SK-N-SH (cell line): ENCODE measurements around the gene SURF6. TPM values are rescaled to one million over a fixed set of nuclear protein-coding genes. Genes with fewer than 3 reads are reported as not detected.

Experiments
- CTCF ChIA-PET: fragments of 300-600, 350-600 bp; formaldehyde crosslinking; extraction: SDS; loops from one replicate; lab custom pipeline; 2021; lab: Yijun Ruan, JAX
- POLR2A ChIA-PET: fragments of 350-600 bp; sonication (Branson Sonifier 250); formaldehyde crosslinking; extraction: SDS; loops from one replicate; lab custom pipeline; 2020; ENCODE audit warnings: antibody characterized with exemption, inconsistent platforms; lab: Yijun Ruan, JAX
- DNase-seq: peaks from one replicate; pipeline ENCODE4 v3.0.0; 2012
- H2AFZ ChIP-seq: fragments of 200-600 bp; sonication (generic); 2 replicates; pipeline ENCODE4 v1.8.1; 2016; ENCODE audit warnings: antibody characterized with exemption, mild to moderate bottlenecking, low read depth
- H3F3A ChIP-seq: fragments of 200-600 bp; sonication (generic); replicated peaks from 2 replicates; pipeline ENCODE3; 2016; ENCODE audit warnings: antibody characterized with exemption, mild to moderate bottlenecking; ENCODE audit not compliant: insufficient read depth
- H3K27ac ChIP-seq, 2 experiments: fragments of 200-500 bp in 1 of 2; fragments of 200-600 bp in 1 of 2; sonication (Bioruptor generic) in 1 of 2; sonication (generic), shearing (Covaris generic) in 1 of 2; 2 replicates each; pipeline versions ENCODE4 v1.5.1 to v1.6.1; 2014 to 2016; ENCODE audit warnings: low read depth in 2 of 2, inconsistent platforms in 1 of 2, low read length in 1 of 2, mild to moderate bottlenecking in 1 of 2, mixed read lengths in 1 of 2
- H3K27me3 ChIP-seq: fragments of 200-600 bp; sonication (generic), shearing (Covaris generic); 2 replicates; pipeline ENCODE4 v1.6.1; 2016; ENCODE audit warnings: mixed run types; ENCODE audit not compliant: insufficient read depth
- H3K36me3 ChIP-seq, 2 experiments: fragments of 200-500 bp in 1 of 2; fragments of 200-600 bp in 1 of 2; sonication (Bioruptor generic) in 1 of 2; sonication (generic) in 1 of 2; replicated peaks in 1 of 2; 2 replicates each; pipeline versions ENCODE3 to v1.5.1; 2014 to 2016; ENCODE audit warnings: low read length in 1 of 2, mild to moderate bottlenecking in 1 of 2; ENCODE audit not compliant: insufficient read depth in 2 of 2, control insufficient read depth in 1 of 2
- H3K4me1 ChIP-seq, 2 experiments: fragments of 200-500 bp in 1 of 2; fragments of 200-600 bp in 1 of 2; sonication (Bioruptor generic) in 1 of 2; sonication (generic), shearing (Covaris generic) in 1 of 2; 2 replicates each; pipeline versions ENCODE4 v1.5.1 to v1.6.1; 2014 to 2016; ENCODE audit warnings: low read depth in 1 of 2, low read length in 1 of 2, mixed run types in 1 of 2; ENCODE audit not compliant: insufficient read depth in 2 of 2, control insufficient read depth in 1 of 2
- H3K4me2 ChIP-seq: fragments of 200-600 bp; sonication (generic), shearing (Covaris generic); 2 replicates; pipeline ENCODE4 v1.6.1; 2017; ENCODE audit warnings: mixed run types
- H3K4me3 ChIP-seq, 2 experiments: fragments of 200-500 bp in 1 of 2; fragments of 200-600 bp in 1 of 2; sonication (Bioruptor generic) in 1 of 2; sonication (generic), shearing (Covaris generic) in 1 of 2; 2 replicates each; pipeline versions ENCODE4 v1.5.1 to v1.8.1; 2014 to 2016; ENCODE audit warnings: low read depth in 2 of 2, inconsistent platforms in 1 of 2, low read length in 1 of 2, mild to moderate bottlenecking in 1 of 2, mixed read lengths in 1 of 2, moderate library complexity in 1 of 2
- H3K79me2 ChIP-seq: fragments of 200-600 bp; sonication (generic); 2 replicates; pipeline ENCODE4 v1.8.1; 2017; ENCODE audit warnings: mild to moderate bottlenecking; ENCODE audit not compliant: insufficient read depth
- H3K9ac ChIP-seq: fragments of 200-600 bp; sonication (generic); 2 replicates; pipeline ENCODE4 v1.6.1; 2017; ENCODE audit warnings: mixed run types
- H3K9me2 ChIP-seq: fragments of 200-600 bp; sonication (generic); 2 replicates; pipeline ENCODE4 v1.6.1; 2017; ENCODE audit warnings: mixed run types
- H3K9me3 ChIP-seq: fragments of 200-600 bp; sonication (generic); 2 replicates; pipeline ENCODE4 v1.6.1; 2017; ENCODE audit warnings: mixed run types, mild to moderate bottlenecking, moderate library complexity
- H4K20me1 ChIP-seq: fragments of 200-600 bp; sonication (generic); 2 replicates; pipeline ENCODE4 v1.6.1; 2017; ENCODE audit warnings: mild to moderate bottlenecking, mixed run types; ENCODE audit not compliant: insufficient read depth
- EP300 ChIP-seq, 2 experiments: IDR thresholded peaks; 2 replicates each; pipeline versions ENCODE4 v1.4.0 to v1.6.1; 2012; ENCODE audit warnings: borderline replicate concordance in 1 of 2, low read depth in 1 of 2, low read length in 1 of 2
- GABPA ChIP-seq: IDR thresholded peaks from 2 replicates; pipeline ENCODE4 v1.4.0; 2012; ENCODE audit warnings: low read depth, mild to moderate bottlenecking
- MEF2A ChIP-seq: IDR thresholded peaks from 2 replicates; pipeline ENCODE4 v1.4.0; 2012; ENCODE audit warnings: low read depth, borderline replicate concordance
- MXI1 ChIP-seq: IDR thresholded peaks from 2 replicates; pipeline ENCODE4 v1.6.1; 2012; ENCODE audit warnings: mild to moderate bottlenecking, low read depth, low read length, improper control_type of control experiment
- RXRA ChIP-seq: IDR thresholded peaks from 2 replicates; pipeline ENCODE4 v1.4.0; 2012; ENCODE audit warnings: low read depth, mild to moderate bottlenecking, borderline replicate concordance
- SIN3A ChIP-seq: IDR thresholded peaks from 2 replicates; pipeline ENCODE4 v1.6.1; 2012; ENCODE audit warnings: low read depth, mild to moderate bottlenecking, low read length, moderate library complexity, borderline replicate concordance
- SMC3 ChIP-seq: IDR thresholded peaks from 2 replicates; pipeline ENCODE4 v1.6.1; 2012; ENCODE audit warnings: low read depth, low read length, improper control_type of control experiment
- TCF12 ChIP-seq: IDR thresholded peaks from 2 replicates; pipeline ENCODE4 v1.4.0; 2012
- TEAD4 ChIP-seq: IDR thresholded peaks from 2 replicates; pipeline ENCODE4 v1.4.0; 2012; ENCODE audit warnings: mild to moderate bottlenecking, borderline replicate concordance; ENCODE audit not compliant: insufficient read depth
- WGBS: methylation state at CpG from one replicate; pipeline ENCODE4 v1.1.6; 2017; ENCODE audit warnings: low lambda C conversion rate; 5-methylcytosine and 5-hydroxymethylcytosine counted together
- polyA plus RNA-seq, 3 experiments: library from polyadenylated mRNA; depleted of rRNA; stranded (reverse); fragments of >200 nt; gene quantifications; 2 replicates each; pipeline ENCODE4 v1.2.3, GENCODE V29; 2012
- small RNA-seq, 7 experiments: library from RNA; depleted of rRNA; stranded (forward); fragments of <200 nt; gene quantifications; one replicate each; pipeline ENCODE3, GENCODE V24; 2012
- TF ChIP-seq, protein P1 (sequence below): IDR thresholded peaks from 2 replicates; pipeline ENCODE4 v1.4.0; 2012; ENCODE audit warnings: low read depth, borderline replicate concordance
- TF ChIP-seq, protein P2 (sequence below): fragments of 150-350 bp; IDR thresholded peaks from 2 replicates; pipeline ENCODE4 v1.6.1; 2016; ENCODE audit warnings: mild to moderate bottlenecking, low read depth, low read length
- TF ChIP-seq, protein P3 (sequence below): fragments of 150-350 bp; IDR thresholded peaks from 2 replicates; pipeline ENCODE4 v1.6.1; 2017; ENCODE audit warnings: antibody characterized with exemption, low read length, low read depth, borderline replicate concordance
- TF ChIP-seq, protein P4 (sequence below): IDR thresholded peaks from 2 replicates; pipeline ENCODE4 v1.4.0; 2012; ENCODE audit warnings: low read depth

SURF6 gene
- polyA plus RNA-seq, 1 of the 3 experiments (the other 2 are of a cell fraction) = 44.5 TPM

DNA sequence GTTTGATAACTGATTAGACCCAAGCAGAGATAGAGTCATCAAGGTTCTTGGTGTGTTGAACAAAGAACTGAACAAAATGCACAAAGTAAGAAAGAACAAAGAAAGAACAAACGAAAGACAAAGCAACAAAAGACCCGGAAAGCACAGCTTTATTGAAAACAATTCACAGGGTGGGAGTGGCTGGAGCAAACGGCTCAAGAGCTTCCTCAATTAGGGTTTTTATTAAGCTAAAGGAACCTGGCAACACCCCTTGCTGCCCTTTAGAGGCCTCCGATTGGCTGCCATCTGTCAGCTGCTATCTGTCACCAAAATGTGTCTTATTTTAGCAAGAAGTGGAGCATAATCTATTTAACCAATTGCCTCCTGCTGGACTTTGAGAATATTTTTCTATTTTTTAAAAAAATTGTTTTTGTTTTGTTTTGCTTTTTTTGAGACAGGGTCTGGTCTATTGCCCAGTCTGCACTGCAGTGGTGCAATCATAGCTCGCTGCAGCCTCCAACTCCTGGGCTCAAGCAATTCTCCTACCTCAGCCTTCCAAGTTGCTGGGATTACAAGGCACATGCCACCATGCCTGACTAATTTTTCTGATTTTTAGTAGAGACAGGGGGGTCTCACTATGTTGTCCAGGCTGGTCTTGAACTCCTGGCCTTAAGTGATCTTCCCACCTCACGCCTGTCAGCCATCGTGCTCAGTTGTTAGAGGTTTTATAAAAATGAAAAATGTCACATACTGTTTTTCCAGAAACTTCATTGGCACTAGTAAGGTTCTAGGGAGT lies 53.3 kb downstream of the SURF6 start (continued):
- TF ChIP-seq, protein P1, sequence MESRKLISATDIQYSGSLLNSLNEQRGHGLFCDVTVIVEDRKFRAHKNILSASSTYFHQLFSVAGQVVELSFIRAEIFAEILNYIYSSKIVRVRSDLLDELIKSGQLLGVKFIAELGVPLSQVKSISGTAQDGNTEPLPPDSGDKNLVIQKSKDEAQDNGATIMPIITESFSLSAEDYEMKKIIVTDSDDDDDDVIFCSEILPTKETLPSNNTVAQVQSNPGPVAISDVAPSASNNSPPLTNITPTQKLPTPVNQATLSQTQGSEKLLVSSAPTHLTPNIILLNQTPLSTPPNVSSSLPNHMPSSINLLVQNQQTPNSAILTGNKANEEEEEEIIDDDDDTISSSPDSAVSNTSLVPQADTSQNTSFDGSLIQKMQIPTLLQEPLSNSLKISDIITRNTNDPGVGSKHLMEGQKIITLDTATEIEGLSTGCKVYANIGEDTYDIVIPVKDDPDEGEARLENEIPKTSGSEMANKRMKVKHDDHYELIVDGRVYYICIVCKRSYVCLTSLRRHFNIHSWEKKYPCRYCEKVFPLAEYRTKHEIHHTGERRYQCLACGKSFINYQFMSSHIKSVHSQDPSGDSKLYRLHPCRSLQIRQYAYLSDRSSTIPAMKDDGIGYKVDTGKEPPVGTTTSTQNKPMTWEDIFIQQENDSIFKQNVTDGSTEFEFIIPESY = no peak
- no peak for TF ChIP-seq SMC3
- TF ChIP-seq, all 33 proteins: peak for 0

DNA sequence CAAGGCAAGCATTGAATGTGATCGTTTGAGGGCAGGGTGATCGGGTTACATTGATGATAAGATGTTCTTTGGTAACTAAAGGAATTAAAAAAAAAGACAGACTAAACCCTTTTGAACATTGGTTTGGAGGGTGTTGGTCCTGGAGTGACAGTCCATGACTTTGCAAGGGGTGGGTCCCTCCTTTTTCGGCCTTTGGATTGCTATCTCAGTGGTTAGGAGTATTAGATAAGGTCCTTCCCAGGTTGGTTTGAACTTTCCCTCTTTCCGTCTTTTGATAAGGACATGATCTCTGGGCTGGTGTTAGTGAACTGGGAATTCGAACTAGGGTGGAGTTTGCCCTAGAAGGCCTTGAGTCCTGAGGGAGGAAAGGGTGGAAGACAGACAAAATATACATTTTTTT lies 55.6 kb downstream of the SURF6 start:
- Histone ChIP-seq H3K4me1 (no peaks in the 10 kb centered on the region), H3K27me3 (peaks cover 50% of the 10 kb centered on the region), H2AFZ (no peak overlapping the region), H3K9ac (no peak overlapping the region), H4K20me1 (no peaks in the 10 kb centered on the region), H3K4me2 (no peak overlapping the region), H3K27ac (no peak overlapping the region), H3K9me2 (no peaks in the 10 kb centered on the region), H3K9me3 (no peaks in the 10 kb centered on the region), H3K79me2 (no peaks in the 10 kb centered on the region), H3K4me3 (no peak overlapping the region), H3K36me3 (no peaks in the 10 kb centered on the region), H3F3A (no peaks in the 10 kb centered on the region)
- no peak for TF ChIP-seq TCF12
- TF ChIP-seq, protein P2, sequence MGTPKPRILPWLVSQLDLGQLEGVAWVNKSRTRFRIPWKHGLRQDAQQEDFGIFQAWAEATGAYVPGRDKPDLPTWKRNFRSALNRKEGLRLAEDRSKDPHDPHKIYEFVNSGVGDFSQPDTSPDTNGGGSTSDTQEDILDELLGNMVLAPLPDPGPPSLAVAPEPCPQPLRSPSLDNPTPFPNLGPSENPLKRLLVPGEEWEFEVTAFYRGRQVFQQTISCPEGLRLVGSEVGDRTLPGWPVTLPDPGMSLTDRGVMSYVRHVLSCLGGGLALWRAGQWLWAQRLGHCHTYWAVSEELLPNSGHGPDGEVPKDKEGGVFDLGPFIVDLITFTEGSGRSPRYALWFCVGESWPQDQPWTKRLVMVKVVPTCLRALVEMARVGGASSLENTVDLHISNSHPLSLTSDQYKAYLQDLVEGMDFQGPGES = no peak
- TF ChIP-seq GABPA = no peak
- TF ChIP-seq, protein P3, sequence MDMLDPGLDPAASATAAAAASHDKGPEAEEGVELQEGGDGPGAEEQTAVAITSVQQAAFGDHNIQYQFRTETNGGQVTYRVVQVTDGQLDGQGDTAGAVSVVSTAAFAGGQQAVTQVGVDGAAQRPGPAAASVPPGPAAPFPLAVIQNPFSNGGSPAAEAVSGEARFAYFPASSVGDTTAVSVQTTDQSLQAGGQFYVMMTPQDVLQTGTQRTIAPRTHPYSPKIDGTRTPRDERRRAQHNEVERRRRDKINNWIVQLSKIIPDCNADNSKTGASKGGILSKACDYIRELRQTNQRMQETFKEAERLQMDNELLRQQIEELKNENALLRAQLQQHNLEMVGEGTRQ = no peak
- no peak for TF ChIP-seq TEAD4
- TF ChIP-seq MXI1 = no peak
- TF ChIP-seq SMC3 = no peak
- TF ChIP-seq, protein P4, sequence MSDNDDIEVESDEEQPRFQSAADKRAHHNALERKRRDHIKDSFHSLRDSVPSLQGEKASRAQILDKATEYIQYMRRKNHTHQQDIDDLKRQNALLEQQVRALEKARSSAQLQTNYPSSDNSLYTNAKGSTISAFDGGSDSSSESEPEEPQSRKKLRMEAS = no peak
- no peak for TF ChIP-seq MEF2A
- no peak for TF ChIP-seq SIN3A
- no peak for TF ChIP-seq RXRA
- no peak for TF ChIP-seq EP300 (IDR thresholded peaks at IDR 0.05; ENCODE audit: borderline replicate concordance in 1 of 2, low read depth in 1 of 2, low read length in 1 of 2)
- WGBS = 30% methylated on average over 5 of the region's 5 CpGs
- ChIA-PET CTCF (no interaction called here), POLR2A (no interaction called here)
- DNase-seq = no peak

Small RNA genes lying within 50 kb of the gene (small RNA-seq; reads per million reads assigned to genes)
- gene RF00019 = 0 reads per million in 7 experiments
- 0 reads per million in 7 experiments for gene SNORD24
- gene SNORD36A = 0 reads per million in 7 experiments
- gene SNORD36B = 0 reads per million in 7 experiments
- gene SNORD36C = 0 reads per million in 7 experiments

Other genes with a start within 250 kb of the SURF6 start
- gene RALGDS, start 214.9 kb downstream of the SURF6 start, polyA plus RNA-seq (2012; rRNA removed) = 64.1 and 64.7 TPM in 2 replicates
- gene GBGT1, start 172.3 kb downstream of the SURF6 start, polyA plus RNA-seq (2012; rRNA removed) = 0.45 and 0.51 TPM in 2 replicates
- gene OBP2B, start 126.9 kb downstream of the SURF6 start, polyA plus RNA-seq (2012; rRNA removed) = not detected in 2 replicates
- gene ABO, start 61.0 kb downstream of the SURF6 start, polyA plus RNA-seq (2012; rRNA removed) = not detected in 2 replicates
- 23.0 and 27.9 TPM in 2 replicates for gene MED22, start 11.9 kb upstream of the SURF6 start, polyA plus RNA-seq (2012; rRNA removed)
- 3,936 and 4,121 TPM in 2 replicates for gene RPL7A, start 12.0 kb upstream of the SURF6 start, polyA plus RNA-seq (2012; rRNA removed)
- 97.9 and 103 TPM in 2 replicates for gene SURF1, start 20.3 kb upstream of the SURF6 start, polyA plus RNA-seq (2012; rRNA removed)
- gene SURF2, start 20.4 kb upstream of the SURF6 start, polyA plus RNA-seq (2012; rRNA removed) = 35.7 and 46.8 TPM in 2 replicates
- gene SURF4, start 39.9 kb upstream of the SURF6 start, polyA plus RNA-seq (2012; rRNA removed) = 156 and 165 TPM in 2 replicates
- 2.3 and 2.5 TPM in 2 replicates for gene STKLD1, start 40.2 kb upstream of the SURF6 start, polyA plus RNA-seq (2012; rRNA removed)
- 34.2 and 37.3 TPM in 2 replicates for gene REXO4, start 81.8 kb upstream of the SURF6 start, polyA plus RNA-seq (2012; rRNA removed)
- 10.6 and 12.3 TPM in 2 replicates for gene ADAMTS13, start 86.2 kb upstream of the SURF6 start, polyA plus RNA-seq (2012; rRNA removed)
- 15.2 and 16.8 TPM in 2 replicates for gene CACFD1, start 123.8 kb upstream of the SURF6 start, polyA plus RNA-seq (2012; rRNA removed)
- gene SLC2A6, start 142.9 kb upstream of the SURF6 start, polyA plus RNA-seq (2012; rRNA removed) = 5.2 and 7.7 TPM in 2 replicates
- gene MYMK, start 188.8 kb upstream of the SURF6 start, polyA plus RNA-seq (2012; rRNA removed) = not detected in 2 replicates
- gene ADAMTSL2, start 198.5 kb upstream of the SURF6 start, polyA plus RNA-seq (2012; rRNA removed) = 0.21 and 0.31 TPM in 2 replicates